GM12878 (cell line): ENCODE data around the gene CYB5A.

Experiments
- BRCA1 ChIP-seq: IDR thresholded peaks from 2 replicates; pipeline ENCODE4 v1.6.1; 2011; ENCODE audit warnings: low read depth, low read length, improper control_type of control experiment
- FOXK2 ChIP-seq: fragments of 450-650 bp; IDR thresholded peaks from 2 replicates; pipeline ENCODE4 v1.6.1; 2017; ENCODE audit warnings: mild to moderate bottlenecking, moderate library complexity
- SIX5 ChIP-seq: IDR thresholded peaks from 2 replicates; pipeline ENCODE4 v1.6.1; 2011; ENCODE audit warnings: mild to moderate bottlenecking, low read depth, low read length, moderate library complexity; ENCODE audit not compliant: severe bottlenecking
- TCF7 ChIP-seq: IDR thresholded peaks from 2 replicates; pipeline ENCODE4 v1.6.1; 2014; ENCODE audit warnings: antibody characterized with exemption, borderline replicate concordance
- ZZZ3 ChIP-seq: IDR thresholded peaks from 2 replicates; pipeline ENCODE4 v1.6.1; 2011; ENCODE audit warnings: low read depth; ENCODE audit not compliant: control insufficient read depth, insufficient read length
- TF ChIP-seq, protein P1 (sequence below): IDR thresholded peaks from 2 replicates; pipeline ENCODE4 v1.6.1; 2011; ENCODE audit warnings: borderline replicate concordance, low read depth, mild to moderate bottlenecking, moderate library complexity, mixed read lengths, low read length; ENCODE audit not compliant: insufficient read depth; ENCODE audit errors: extremely low read length
- TF ChIP-seq, protein P2 (sequence below), 3 experiments: IDR thresholded peaks in 2 of 3; conservative IDR thresholded peaks in 1 of 3; 2 replicates each; pipeline ENCODE4 v1.5.1; 2011; ENCODE audit warnings: low read depth in 3 of 3, low read length in 3 of 3, mild to moderate bottlenecking in 3 of 3, control low read depth in 2 of 3, moderate library complexity in 2 of 3, inconsistent platforms in 1 of 3, mixed read lengths in 1 of 3; ENCODE audit not compliant: control insufficient read depth in 2 of 3, insufficient read depth in 1 of 3; ENCODE audit errors: extremely low read depth in 1 of 3
- TF ChIP-seq, protein P3 (sequence below): IDR thresholded peaks from 2 replicates; pipeline ENCODE4 v1.6.1; 2011; ENCODE audit warnings: low read depth, low read length, improper control_type of control experiment, borderline replicate concordance
- TF ChIP-seq, protein P4 (sequence below): IDR thresholded peaks from 2 replicates; pipeline ENCODE4 v1.6.1; 2012; ENCODE audit warnings: mild to moderate bottlenecking, low read depth, low read length

DNA sequence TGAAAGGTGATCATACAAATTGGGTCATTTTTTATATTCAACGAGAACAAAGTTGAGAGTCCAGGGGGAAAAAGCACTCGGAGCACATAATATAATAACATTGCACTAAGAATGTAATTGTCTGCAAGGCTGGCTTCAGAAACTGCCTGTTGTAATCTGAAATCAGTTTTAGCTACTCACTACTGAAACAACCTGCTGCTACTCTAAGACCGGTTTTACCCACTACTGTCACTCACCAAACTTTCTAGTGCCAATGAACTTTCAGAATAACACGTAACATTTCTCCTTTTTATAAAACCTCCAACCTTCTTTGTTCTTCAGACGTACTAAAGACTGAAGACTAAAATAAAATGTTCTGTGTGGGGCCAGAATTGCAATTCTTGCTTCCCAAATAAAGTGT lies 11.5 kb upstream of the CYB5A start:
- TF ChIP-seq, protein P1, sequence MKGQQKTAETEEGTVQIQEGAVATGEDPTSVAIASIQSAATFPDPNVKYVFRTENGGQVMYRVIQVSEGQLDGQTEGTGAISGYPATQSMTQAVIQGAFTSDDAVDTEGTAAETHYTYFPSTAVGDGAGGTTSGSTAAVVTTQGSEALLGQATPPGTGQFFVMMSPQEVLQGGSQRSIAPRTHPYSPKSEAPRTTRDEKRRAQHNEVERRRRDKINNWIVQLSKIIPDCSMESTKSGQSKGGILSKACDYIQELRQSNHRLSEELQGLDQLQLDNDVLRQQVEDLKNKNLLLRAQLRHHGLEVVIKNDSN: no peak
- TF ChIP-seq, protein P2, sequence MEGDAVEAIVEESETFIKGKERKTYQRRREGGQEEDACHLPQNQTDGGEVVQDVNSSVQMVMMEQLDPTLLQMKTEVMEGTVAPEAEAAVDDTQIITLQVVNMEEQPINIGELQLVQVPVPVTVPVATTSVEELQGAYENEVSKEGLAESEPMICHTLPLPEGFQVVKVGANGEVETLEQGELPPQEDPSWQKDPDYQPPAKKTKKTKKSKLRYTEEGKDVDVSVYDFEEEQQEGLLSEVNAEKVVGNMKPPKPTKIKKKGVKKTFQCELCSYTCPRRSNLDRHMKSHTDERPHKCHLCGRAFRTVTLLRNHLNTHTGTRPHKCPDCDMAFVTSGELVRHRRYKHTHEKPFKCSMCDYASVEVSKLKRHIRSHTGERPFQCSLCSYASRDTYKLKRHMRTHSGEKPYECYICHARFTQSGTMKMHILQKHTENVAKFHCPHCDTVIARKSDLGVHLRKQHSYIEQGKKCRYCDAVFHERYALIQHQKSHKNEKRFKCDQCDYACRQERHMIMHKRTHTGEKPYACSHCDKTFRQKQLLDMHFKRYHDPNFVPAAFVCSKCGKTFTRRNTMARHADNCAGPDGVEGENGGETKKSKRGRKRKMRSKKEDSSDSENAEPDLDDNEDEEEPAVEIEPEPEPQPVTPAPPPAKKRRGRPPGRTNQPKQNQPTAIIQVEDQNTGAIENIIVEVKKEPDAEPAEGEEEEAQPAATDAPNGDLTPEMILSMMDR (IDR thresholded peaks at IDR 0.05 in 2 of 3, conservative IDR thresholded peaks at IDR 0.05 in 1 of 3; ENCODE audit: control insufficient read depth in 2 of 3, extremely low read depth in 1 of 3, insufficient read depth in 1 of 3, low read depth in 3 of 3, low read length in 3 of 3): no peak
- TF ChIP-seq TCF7: no peak
- TF ChIP-seq, protein P3, sequence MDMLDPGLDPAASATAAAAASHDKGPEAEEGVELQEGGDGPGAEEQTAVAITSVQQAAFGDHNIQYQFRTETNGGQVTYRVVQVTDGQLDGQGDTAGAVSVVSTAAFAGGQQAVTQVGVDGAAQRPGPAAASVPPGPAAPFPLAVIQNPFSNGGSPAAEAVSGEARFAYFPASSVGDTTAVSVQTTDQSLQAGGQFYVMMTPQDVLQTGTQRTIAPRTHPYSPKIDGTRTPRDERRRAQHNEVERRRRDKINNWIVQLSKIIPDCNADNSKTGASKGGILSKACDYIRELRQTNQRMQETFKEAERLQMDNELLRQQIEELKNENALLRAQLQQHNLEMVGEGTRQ: no peak
- TF ChIP-seq, protein P4, sequence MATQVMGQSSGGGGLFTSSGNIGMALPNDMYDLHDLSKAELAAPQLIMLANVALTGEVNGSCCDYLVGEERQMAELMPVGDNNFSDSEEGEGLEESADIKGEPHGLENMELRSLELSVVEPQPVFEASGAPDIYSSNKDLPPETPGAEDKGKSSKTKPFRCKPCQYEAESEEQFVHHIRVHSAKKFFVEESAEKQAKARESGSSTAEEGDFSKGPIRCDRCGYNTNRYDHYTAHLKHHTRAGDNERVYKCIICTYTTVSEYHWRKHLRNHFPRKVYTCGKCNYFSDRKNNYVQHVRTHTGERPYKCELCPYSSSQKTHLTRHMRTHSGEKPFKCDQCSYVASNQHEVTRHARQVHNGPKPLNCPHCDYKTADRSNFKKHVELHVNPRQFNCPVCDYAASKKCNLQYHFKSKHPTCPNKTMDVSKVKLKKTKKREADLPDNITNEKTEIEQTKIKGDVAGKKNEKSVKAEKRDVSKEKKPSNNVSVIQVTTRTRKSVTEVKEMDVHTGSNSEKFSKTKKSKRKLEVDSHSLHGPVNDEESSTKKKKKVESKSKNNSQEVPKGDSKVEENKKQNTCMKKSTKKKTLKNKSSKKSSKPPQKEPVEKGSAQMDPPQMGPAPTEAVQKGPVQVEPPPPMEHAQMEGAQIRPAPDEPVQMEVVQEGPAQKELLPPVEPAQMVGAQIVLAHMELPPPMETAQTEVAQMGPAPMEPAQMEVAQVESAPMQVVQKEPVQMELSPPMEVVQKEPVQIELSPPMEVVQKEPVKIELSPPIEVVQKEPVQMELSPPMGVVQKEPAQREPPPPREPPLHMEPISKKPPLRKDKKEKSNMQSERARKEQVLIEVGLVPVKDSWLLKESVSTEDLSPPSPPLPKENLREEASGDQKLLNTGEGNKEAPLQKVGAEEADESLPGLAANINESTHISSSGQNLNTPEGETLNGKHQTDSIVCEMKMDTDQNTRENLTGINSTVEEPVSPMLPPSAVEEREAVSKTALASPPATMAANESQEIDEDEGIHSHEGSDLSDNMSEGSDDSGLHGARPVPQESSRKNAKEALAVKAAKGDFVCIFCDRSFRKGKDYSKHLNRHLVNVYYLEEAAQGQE: no peak
- no peak for TF ChIP-seq FOXK2
- TF ChIP-seq SIX5: no peak
- TF ChIP-seq BRCA1: no peak
- no peak for TF ChIP-seq ZZZ3
